Ishikawa (cell line): ENCODE measurements around the gene RPS21.

ENCODE experiments used
- CEBPB ChIP-seq: IDR thresholded peaks from 2 replicates; pipeline ENCODE4 v1.6.1; 2012
- CREB1 ChIP-seq: IDR thresholded peaks from 2 replicates; pipeline ENCODE4 v1.6.1; 2012; ENCODE audit warnings: low read depth
- EGR1 ChIP-seq: IDR thresholded peaks from 2 replicates; pipeline ENCODE4 v1.6.1; 2012
- EP300 ChIP-seq: IDR thresholded peaks from 2 replicates; pipeline ENCODE4 v1.6.1; 2012; ENCODE audit warnings: borderline replicate concordance
- FOXM1 ChIP-seq: IDR thresholded peaks from 2 replicates; pipeline ENCODE4 v1.6.1; 2012; ENCODE audit warnings: low read depth, borderline replicate concordance
- MAX ChIP-seq: IDR thresholded peaks from 2 replicates; pipeline ENCODE4 v1.6.1; 2012
- NFIC ChIP-seq: IDR thresholded peaks from 2 replicates; pipeline ENCODE4 v1.6.1; 2012
- RAD21 ChIP-seq: IDR thresholded peaks from 2 replicates; pipeline ENCODE4 v1.6.1; 2012; ENCODE audit warnings: low read depth
- REST ChIP-seq: IDR thresholded peaks from 2 replicates; pipeline ENCODE4 v1.6.1; 2012; ENCODE audit warnings: low read depth, mild to moderate bottlenecking
- TAF1 ChIP-seq: IDR thresholded peaks from 2 replicates; pipeline ENCODE4 v1.6.1; 2012; ENCODE audit warnings: low read depth, mild to moderate bottlenecking
- TCF12 ChIP-seq: IDR thresholded peaks from 2 replicates; pipeline ENCODE4 v1.6.1; 2012; ENCODE audit warnings: low read depth
- TEAD4 ChIP-seq: IDR thresholded peaks from 2 replicates; pipeline ENCODE4 v1.6.1; 2012
- USF1 ChIP-seq: IDR thresholded peaks from 2 replicates; pipeline ENCODE4 v1.6.1; 2012
- YY1 ChIP-seq: IDR thresholded peaks from 2 replicates; pipeline ENCODE4 v1.6.1; 2012; ENCODE audit warnings: low read depth
- ZBTB7A ChIP-seq: IDR thresholded peaks from 2 replicates; pipeline ENCODE4 v1.6.1; 2012; ENCODE audit warnings: low read depth

The RPS21 gene

GRCh38 chr20:62355878-62356588, 30.9 kb upstream of the RPS21 start:
- no peak for TF ChIP-seq YY1
- TF ChIP-seq TEAD4 = peak; percentile 4; the same call in 1 of the 2 replicates
- TF ChIP-seq TAF1 = no peak
- TF ChIP-seq EGR1 = no peak
- no peak for TF ChIP-seq NFIC
- peak; percentile 32; the same call in 1 of the 2 replicates for TF ChIP-seq ZBTB7A
- no peak for TF ChIP-seq EP300

- TF ChIP-seq USF1 = no peak
- no peak for TF ChIP-seq EP300
- TF ChIP-seq REST = no peak
- TF ChIP-seq YY1 = no peak
- no peak for TF ChIP-seq MAX
- TF ChIP-seq EGR1 = no peak
- no peak for TF ChIP-seq RAD21
Observed at GRCh38 chr20:62356589-62357186, 30.2 kb upstream of the RPS21 start.

- TF ChIP-seq CREB1 (no peak), TCF12 (peak; percentile 96), ZBTB7A (peak; percentile 94), EGR1 (no peak; the same call in 1 of the 2 replicates), CEBPB (no peak; the same call in 1 of the 2 replicates), MAX (peak; percentile 47), NFIC (peak; percentile 99), EP300 (peak; percentile 96), USF1 (no peak), REST (no peak), TEAD4 (peak; percentile 73), TAF1 (no peak), FOXM1 (peak; percentile 73; the same call in 1 of the 2 replicates), YY1 (no peak), RAD21 (no peak; the same call in 1 of the 2 replicates)
Observed at GRCh38 chr20:62357187-62357667, 29.7 kb upstream of the RPS21 start.

GRCh38 chr20:62357681-62358080, 29.2 kb upstream of the RPS21 start:
- no peak for TF ChIP-seq TAF1
- TF ChIP-seq EGR1 = no peak
- TF ChIP-seq CEBPB = no peak
- TF ChIP-seq TEAD4 = no peak
- no peak for TF ChIP-seq YY1
- TF ChIP-seq MAX = no peak
- TF ChIP-seq EP300 = no peak
- TF ChIP-seq FOXM1 = no peak
- no peak for TF ChIP-seq ZBTB7A
- TF ChIP-seq NFIC = no peak
- TF ChIP-seq TCF12 = no peak
- no peak for TF ChIP-seq USF1
- TF ChIP-seq RAD21 = no peak
- no peak for TF ChIP-seq REST
- TF ChIP-seq CREB1 = no peak
